Gastroesophageal sphincter (tissue), 4 donors: ENCODE measurements around the gene RBM12. TPM values are rescaled to one million over a fixed set of nuclear protein-coding genes. Genes with fewer than 3 reads are reported as not detected.

Experiments used
- ATAC-seq: fragments of 150-250 bp; one replicate; pipeline ENCODE4 v1.9.1; 2016; ENCODE audit warnings: mild to moderate bottlenecking, moderate library complexity
- H3K27ac ChIP-seq, 4 donors: fragments of 200-600 bp; sonication (generic) in 3 of 4; 1 replicate in 3 of 4; 2 replicates in 1 of 4; pipeline ENCODE4 v1.5.1; 2016 to 2019
- H3K27me3 ChIP-seq: fragments of 200-600 bp; sonication (generic); one replicate; pipeline ENCODE4 v1.5.1; 2019
- H3K36me3 ChIP-seq, 2 donors: fragments of 200-600 bp; sonication (generic); one replicate each; pipeline ENCODE4 v1.5.1; 2019; ENCODE audit warnings: control low read depth in 1 of 2
- H3K4me1 ChIP-seq, 3 donors: fragments of 200-600 bp; sonication (generic); 1 replicate in 2 of 3; 2 replicates in 1 of 3; pipeline ENCODE4 v1.5.1; 2016 to 2019; ENCODE audit warnings: control low read depth in 2 of 3
- H3K4me3 ChIP-seq, 2 donors: fragments of 200-600 bp; sonication (generic); one replicate each; pipeline ENCODE4 v1.5.1; 2019; ENCODE audit warnings: mild to moderate bottlenecking in 1 of 2, moderate library complexity in 1 of 2
- H3K9me3 ChIP-seq, 3 donors: fragments of 200-600 bp; sonication (generic); one replicate each; pipeline ENCODE4 v1.5.1; 2017 to 2019; ENCODE audit warnings: control low read depth in 2 of 3
- CTCF ChIP-seq, 4 experiments: fragments of 200-600 bp in 2 of 4; fragments of 450-650 bp in 2 of 4; sonication (generic) in 1 of 4; IDR thresholded peaks; one replicate each; pipeline ENCODE4 v1.5.1; 2017 to 2019; ENCODE audit warnings: antibody characterized with exemption in 4 of 4, mild to moderate bottlenecking in 2 of 4, moderate library complexity in 2 of 4
- EP300 ChIP-seq: sonication (generic); formaldehyde crosslinking; IDR thresholded peaks from one replicate; pipeline ENCODE4 v1.6.1; 2017; ENCODE audit warnings: antibody characterized with exemption, mild to moderate bottlenecking
- POLR2A ChIP-seq, 2 donors: fragments of 450-650 bp; IDR thresholded peaks; one replicate each; pipeline ENCODE4 v1.6.1; 2017; ENCODE audit warnings: antibody characterized with exemption in 2 of 2, mild to moderate bottlenecking in 2 of 2, moderate library complexity in 1 of 2
- POLR2AphosphoS5 ChIP-seq: sonication (generic); formaldehyde crosslinking; IDR thresholded peaks from one replicate; pipeline ENCODE4 v1.6.1; 2017; ENCODE audit warnings: antibody characterized with exemption
- WGBS, 2 donors: methylation state at CpG; one replicate each; pipeline ENCODE4 v1.1.5; 2018; ENCODE audit warnings: low coverage in 1 of 2; 5-methylcytosine and 5-hydroxymethylcytosine counted together
- total RNA-seq, 4 donors: library from RNA; depleted of rRNA; stranded (reverse); fragments of >200 nt; gene quantifications; one replicate each; pipeline ENCODE4 v1.1.0, GENCODE V29; 2016

Gene RBM12
- total RNA-seq, 4 donors from 2014 or later: 18.9 to 36.3 (median 29.5) TPM

- Histone ChIP-seq H3K36me3 (no peaks in the 10 kb centered on the region), H3K9me3 (no peaks in the 10 kb centered on the region), H3K27ac (no peak overlapping the region), H3K4me1 (peaks cover 0 to 2% (median 0%) of the 10 kb centered on the region in 3 donors), H3K27me3 (peaks cover 1% of the 10 kb centered on the region), H3K4me3 (no peak overlapping the region)
- TF ChIP-seq POLR2A (IDR thresholded peaks at IDR 0.05): no peak
- TF ChIP-seq EP300: no peak
- TF ChIP-seq CTCF (IDR thresholded peaks at IDR 0.05): no peak
- TF ChIP-seq POLR2AphosphoS5: no peak
- no peak for ATAC-seq
- 70 to 100% methylated on average over 1 to 3 of the region's 14 CpGs for WGBS, 2 donors
Observed at GRCh38 chr20:35607003-35607735, 57.5 kb downstream of the RBM12 start.

- no peak overlapping the region for H3K4me3 ChIP-seq
- no peaks in the 10 kb centered on the region for H3K9me3 ChIP-seq
- WGBS, 2 donors: 100% methylated on average over 1 of the region's 4 CpGs; no CpG with 5 or more reads in 1 of the 2 donors
- no peak for TF ChIP-seq POLR2A (IDR thresholded peaks at IDR 0.05)
- TF ChIP-seq CTCF (IDR thresholded peaks at IDR 0.05): no peak
- TF ChIP-seq EP300: no peak
- no peak for TF ChIP-seq POLR2AphosphoS5
- no peak overlapping the region for H3K27ac ChIP-seq
- ATAC-seq: no peak
- H3K27me3 ChIP-seq: peaks cover 8% of the 10 kb centered on the region
- no peaks in the 10 kb centered on the region for H3K36me3 ChIP-seq
- H3K4me1 ChIP-seq: peaks cover 0 to 12% (median 6%) of the 10 kb centered on the region in 3 donors
Observed at GRCh38 chr20:35606127-35606526, 58.6 kb downstream of the RBM12 start.

- Histone ChIP-seq H3K9me3 (no peaks in the 10 kb centered on the region), H3K27ac (no peak overlapping the region), H3K4me1 (peaks cover 0 to 21% (median 12%) of the 10 kb centered on the region in 3 donors), H3K4me3 (no peak overlapping the region), H3K36me3 (no peaks in the 10 kb centered on the region), H3K27me3 (peaks cover 25% of the 10 kb centered on the region)
- no peak for ATAC-seq
- no peak for TF ChIP-seq EP300
- peak in 1 of 4 experiments; percentile 23 for TF ChIP-seq CTCF (IDR thresholded peaks at IDR 0.05)
- 60 to 64% methylated on average over 1 to 3 of the region's 4 CpGs for WGBS, 2 donors
Observed at GRCh38 chr20:35604449-35604747, 60.3 kb downstream of the RBM12 start.

GRCh38 chr20:35603695-35604448 is 60.8 kb downstream of the RBM12 start:
- Histone ChIP-seq H3K27ac (no peak overlapping the region), H3K4me3 (no peak overlapping the region), H3K36me3 (no peaks in the 10 kb centered on the region), H3K27me3 (peaks cover 30% of the 10 kb centered on the region), H3K9me3 (no peaks in the 10 kb centered on the region), H3K4me1 (peaks cover 0 to 21% (median 12%) of the 10 kb centered on the region in 3 donors)
- 91% methylated on average over 9 of the region's 11 CpGs; no CpG with 5 or more reads in 1 of the 2 donors for WGBS, 2 donors
- no peak for TF ChIP-seq EP300
- TF ChIP-seq POLR2AphosphoS5: no peak
- no peak for TF ChIP-seq POLR2A (IDR thresholded peaks at IDR 0.05)
- no peak for TF ChIP-seq CTCF (IDR thresholded peaks at IDR 0.05)
- ATAC-seq: no peak
